ENCODE results near the gene HBA2.
"Not testable (repeated sequence)": the region's sequence is repeated elsewhere in the genome, so short reads cannot be mapped to it uniquely, and the experiment has no call there.

Gene HBA2

GRCh38 chr16:172374-172941 lies at the start of gene HBA2:
TSS of gene HBA2 (plus strand) at chr16:172876. CDS start at chr16:172913, 37 bp downstream.
- not testable (repeated sequence) for DNase-seq

DNA sequence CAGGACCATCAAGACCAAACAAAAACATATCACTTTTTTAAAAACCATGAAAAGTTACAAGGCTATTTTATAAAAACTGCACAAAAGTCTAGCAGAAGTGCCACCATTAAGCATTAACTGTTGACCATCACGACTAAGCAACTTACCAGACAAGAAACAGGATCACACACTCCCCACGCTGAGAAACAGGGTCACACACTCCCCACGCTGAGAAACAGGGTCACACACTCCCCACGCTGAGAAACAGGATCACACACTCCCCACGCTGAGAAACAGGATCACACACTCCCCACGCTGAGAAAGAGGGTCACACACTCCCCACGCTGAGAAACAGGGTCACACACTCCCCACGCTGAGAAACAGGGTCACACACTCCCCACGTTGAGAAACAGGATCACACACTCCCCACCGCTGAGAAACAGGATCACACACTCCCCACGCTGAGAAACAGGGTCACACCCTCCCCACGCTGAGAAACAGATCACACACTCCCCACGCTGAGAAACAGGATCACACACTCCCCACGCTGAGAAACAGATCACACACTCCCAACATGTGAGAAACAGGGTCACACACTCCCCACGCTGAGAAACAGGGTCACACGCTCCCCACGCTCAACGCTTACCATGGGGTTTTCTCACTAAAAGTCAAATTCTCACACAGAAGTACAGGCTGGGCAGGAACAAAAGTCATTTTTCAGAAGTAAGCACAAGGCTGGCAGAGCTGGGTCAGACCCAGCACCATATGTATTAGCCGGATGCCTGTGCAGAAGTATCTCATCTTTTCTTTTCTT lies 48.9 kb upstream of the HBA2 start:
- DNase-seq = not testable (repeated sequence)

- DNase-seq = no peak
Observed at GRCh38 chr16:125011-125410, 47.7 kb upstream of the HBA2 start.

DNA sequence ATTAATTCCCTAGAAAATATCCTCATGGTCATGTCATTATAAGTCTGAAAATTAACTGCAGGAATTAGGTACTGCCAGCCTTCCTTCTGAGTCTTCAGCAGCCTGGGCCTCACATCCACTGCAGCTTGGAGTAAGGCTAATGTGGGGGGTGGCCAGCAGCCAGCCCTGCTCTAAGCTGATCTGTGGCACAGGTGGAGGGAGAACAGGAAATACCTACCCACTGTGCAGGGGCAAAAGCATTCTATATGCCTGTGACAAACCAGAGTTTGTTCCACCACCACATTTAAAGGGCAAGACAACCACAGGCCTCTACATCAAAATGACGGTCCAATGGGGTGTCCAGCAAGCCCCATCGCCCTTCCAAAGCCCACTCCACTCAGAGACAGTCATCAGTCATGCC lies 43.6 kb upstream of the HBA2 start:
- no peak for DNase-seq

GRCh38 chr16:130533-131173 lies 42.0 kb upstream of the HBA2 start:
- DNase-seq = no peak

GRCh38 chr16:132120-132519 lies 40.6 kb upstream of the HBA2 start:
- no peak for DNase-seq

- DNase-seq = no peak
Observed at GRCh38 chr16:133716-134115, 39.0 kb upstream of the HBA2 start.

- DNase-seq = peak; percentile 22
Observed at GRCh38 chr16:138049-138417, 34.6 kb upstream of the HBA2 start.

GRCh38 chr16:140175-140857 lies 32.4 kb upstream of the HBA2 start:
- DNase-seq = no peak

DNA sequence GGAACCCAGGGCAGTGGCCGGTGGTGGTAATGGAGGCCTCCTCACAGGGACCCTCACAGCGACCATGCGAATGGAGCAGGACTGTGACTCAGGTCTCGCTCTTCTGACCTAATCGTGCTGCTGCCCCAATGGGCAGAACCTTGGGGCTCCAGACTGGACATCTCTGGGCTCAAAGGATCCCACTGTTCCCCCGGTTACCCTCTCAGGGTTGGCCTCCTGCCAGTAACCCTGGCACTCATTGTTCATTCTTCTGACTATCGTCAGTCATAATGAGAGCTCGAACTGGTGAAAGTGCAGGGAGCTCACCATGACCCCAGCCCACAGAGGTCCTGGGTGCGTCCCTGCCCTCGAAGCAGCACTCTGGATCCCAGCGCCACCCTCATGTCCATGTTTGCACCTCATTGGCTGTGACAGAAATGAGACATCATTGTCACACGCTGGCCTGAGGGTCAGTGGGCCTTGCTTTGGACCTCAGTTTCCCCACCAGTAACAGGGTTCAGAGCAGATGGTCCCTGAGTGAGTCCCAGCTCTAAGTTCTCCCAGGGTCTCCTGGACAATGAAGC lies 30.2 kb upstream of the HBA2 start:
- DNase-seq = no peak

GRCh38 chr16:143047-143446 lies 29.6 kb upstream of the HBA2 start:
- DNase-seq = no peak

GRCh38 chr16:143456-143855 lies 29.2 kb upstream of the HBA2 start:
- DNase-seq = no peak

DNA sequence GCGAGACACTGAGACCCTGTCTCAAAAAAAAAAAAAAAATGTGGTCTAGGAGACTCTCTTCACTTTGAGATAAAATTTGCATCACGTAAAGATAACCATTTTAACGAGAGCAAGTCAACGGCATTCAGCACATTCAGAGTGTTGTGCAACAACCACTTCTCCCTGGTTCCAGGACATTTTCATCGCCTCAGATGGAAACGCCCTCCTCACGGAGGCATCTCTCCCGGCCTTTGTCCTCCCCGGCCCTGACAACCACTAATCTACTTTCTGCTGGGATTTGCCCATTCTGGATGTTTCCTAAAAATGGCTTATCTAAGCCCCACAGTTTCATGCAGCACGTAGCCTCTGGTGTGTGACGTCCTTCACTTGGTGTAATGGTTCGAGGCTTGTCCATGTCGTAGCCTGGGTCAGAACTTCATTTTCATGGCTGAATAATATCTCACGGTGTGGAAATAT lies 27.9 kb upstream of the HBA2 start:
- no peak for DNase-seq

DNA sequence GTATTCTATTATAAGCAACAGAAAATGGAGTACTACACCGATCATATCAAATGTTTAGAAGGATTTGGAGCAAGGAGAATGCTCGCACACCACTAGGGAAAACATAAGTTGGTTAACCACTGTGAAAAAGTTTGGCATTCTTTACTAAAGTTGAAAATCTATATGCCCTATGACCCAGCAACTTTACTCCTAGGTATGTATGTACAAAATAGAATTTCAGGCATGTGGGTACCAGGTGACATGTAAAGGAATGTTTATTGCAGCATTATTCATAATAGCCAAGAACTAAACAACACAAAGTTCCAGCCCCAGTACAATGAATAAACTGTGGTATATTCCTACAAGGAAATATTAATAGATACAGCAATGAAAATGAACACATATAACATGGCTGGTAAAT lies 26.0 kb upstream of the HBA2 start:
- no peak for DNase-seq

GRCh38 chr16:149024-149660 lies 23.5 kb upstream of the HBA2 start:
- no peak for DNase-seq

- DNase-seq = no peak
Observed at GRCh38 chr16:152141-153128, 20.2 kb upstream of the HBA2 start, which contains the start of gene HBZ. TSS of gene HBZ (plus strand) at chr16:152644. CDS start at chr16:152910, 266 bp downstream.

- DNase-seq = not testable (repeated sequence)
Observed at GRCh38 chr16:153129-153521, 19.6 kb upstream of the HBA2 start.

GRCh38 chr16:153550-154216 lies 19.0 kb upstream of the HBA2 start:
- DNase-seq = not testable (repeated sequence)

DNA sequence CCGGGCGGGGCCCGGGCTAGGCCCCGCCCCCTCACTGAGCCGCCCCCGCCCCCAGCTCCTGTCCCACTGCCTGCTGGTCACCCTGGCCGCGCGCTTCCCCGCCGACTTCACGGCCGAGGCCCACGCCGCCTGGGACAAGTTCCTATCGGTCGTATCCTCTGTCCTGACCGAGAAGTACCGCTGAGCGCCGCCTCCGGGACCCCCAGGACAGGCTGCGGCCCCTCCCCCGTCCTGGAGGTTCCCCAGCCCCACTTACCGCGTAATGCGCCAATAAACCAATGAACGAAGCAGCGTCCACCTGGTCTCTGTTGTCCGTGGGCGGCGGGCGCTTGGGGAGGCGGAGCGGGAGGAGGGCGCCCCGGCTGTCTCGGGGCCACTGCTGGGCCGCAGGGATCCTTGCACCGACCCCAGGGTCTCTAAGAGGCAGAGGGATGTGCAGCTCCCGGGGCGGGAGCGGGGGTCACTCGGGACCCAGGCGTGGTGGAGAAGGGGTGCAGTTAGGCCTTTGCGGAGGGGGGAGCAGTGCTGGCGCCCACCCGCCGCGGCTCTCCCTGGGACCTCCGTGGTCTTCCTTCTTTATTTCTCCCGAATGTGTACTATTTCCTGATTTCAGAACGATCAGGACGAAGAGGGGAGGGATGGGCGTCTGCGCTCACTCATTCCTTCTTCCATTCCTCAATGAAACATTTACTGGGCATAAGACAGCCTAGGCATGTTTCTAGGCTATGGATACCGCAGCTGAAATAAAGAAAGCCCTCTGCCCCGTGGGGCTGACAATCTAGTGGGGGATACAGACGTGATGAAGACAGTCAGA lies 18.3 kb upstream of the HBA2 start:
- DNase-seq = no peak

DNA sequence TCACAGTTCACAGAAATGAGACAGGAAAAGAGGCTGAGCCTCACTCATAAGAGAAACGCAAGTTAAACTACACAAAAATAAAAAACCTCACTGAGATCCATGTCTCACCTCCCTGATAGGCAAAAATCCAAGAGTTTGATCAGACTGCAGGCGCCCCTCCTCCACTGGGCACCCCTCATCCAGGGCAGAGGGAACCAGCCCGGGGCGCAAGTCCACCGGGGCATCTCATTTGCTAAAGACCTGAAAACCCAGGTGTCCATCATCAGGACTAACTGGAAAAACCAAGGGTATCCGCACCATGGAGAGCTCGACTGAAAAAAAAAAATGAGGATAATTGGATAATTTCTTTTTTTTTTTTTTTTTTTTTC lies 17.7 kb upstream of the HBA2 start:
- DNase-seq = no peak

All from activated CD4-positive, alpha-beta T cell treated with anti-CD3 and anti-CD28 coated beads, Interleukin-10, Interleukin-2, amounts not matched to agents 100 ng/mL and 50 ng/mL, durations not matched to agents 16 hours and 8 hours (primary cell).